ENCODE measurements around the gene INTS2. TPM values are rescaled to one million over a fixed set of nuclear protein-coding genes. Genes with fewer than 3 reads are reported as not detected.
"Not testable (repeated sequence)": the region's sequence is repeated elsewhere in the genome, so short reads cannot be mapped to it uniquely, and the experiment has no call there.

Gene INTS2
- total RNA-seq, 1 experiment from 2014 or later = 17.5 TPM

- H3K4me2 ChIP-seq = no peak overlapping the region
- TF ChIP-seq CTCF (conservative IDR thresholded peaks at IDR 0.05) (no peak), EZH2 (IDR thresholded peaks at IDR 0.05; ENCODE audit: low read depth) (no peak)
- CTCF ChIA-PET = no interaction called here
- H3K79me2 ChIP-seq (ENCODE audit: low read depth) = no peaks in the 10 kb centered on the region
- H3K27ac ChIP-seq = no peak overlapping the region
- H3K4me3 ChIP-seq = no peak overlapping the region
- H3K9me2 ChIP-seq (ENCODE audit: insufficient read depth) = no peaks in the 10 kb centered on the region; the same call in 1 of the 2 replicates
- no peak overlapping the region for H2AFZ ChIP-seq
- BruUV-seq (replicated peaks) = no TSS peak
- H3K27me3 ChIP-seq (ENCODE audit: insufficient read depth, low read depth) = no peaks in the 10 kb centered on the region
- H3F3A ChIP-seq (ENCODE audit: insufficient read depth, low read depth) = peaks cover 16% of the 10 kb centered on the region
- intact Hi-C loops (cut with micrococcal nuclease; ENCODE audit: unreplicated experiment) = loop anchor here (10.0 kb wide), 2 partner anchors 276 to 1086 kb away; no protein-coding TSS in a partner anchor
- no peak for DNase-seq
- H3K36me3 ChIP-seq (ENCODE audit: low read depth) = 0 out of 2 replicates have a peak, but pooled peaks cover 8% of the 10 kb centered on the region
- H3K4me1 ChIP-seq (replicated peaks; ENCODE audit: insufficient read depth) = peaks cover 25% of the 10 kb centered on the region
- POLR2A ChIA-PET (ENCODE audit: unreplicated experiment) = no interaction called here
- H4K20me1 ChIP-seq (ENCODE audit: insufficient read depth) = no peaks in the 10 kb centered on the region
- 0 out of 2 replicates have a peak, but pooled peaks cover 7% of the 10 kb centered on the region for H3K9me3 ChIP-seq (ENCODE audit: insufficient read depth, low read depth)
Observed at GRCh38 chr17:61831099-61831498, 96.7 kb downstream of the INTS2 start.

- Histone ChIP-seq H3F3A (ENCODE audit: insufficient read depth, low read depth) (peaks cover 11% of the 10 kb centered on the region), H3K36me3 (ENCODE audit: low read depth) (0 out of 2 replicates have a peak, but pooled peaks cover 8% of the 10 kb centered on the region), H3K9me3 (ENCODE audit: insufficient read depth, low read depth) (0 out of 2 replicates have a peak, but pooled peaks cover 7% of the 10 kb centered on the region), H3K9me2 (ENCODE audit: insufficient read depth) (no peaks in the 10 kb centered on the region; the same call in 1 of the 2 replicates), H3K4me3 (no peak overlapping the region), H3K27me3 (ENCODE audit: insufficient read depth, low read depth) (no peaks in the 10 kb centered on the region), H3K4me2 (no peak overlapping the region), H3K27ac (no peak overlapping the region), H3K4me1 (replicated peaks; ENCODE audit: insufficient read depth) (peaks cover 8% of the 10 kb centered on the region), H3K79me2 (ENCODE audit: low read depth) (no peaks in the 10 kb centered on the region), H2AFZ (no peak overlapping the region), H4K20me1 (ENCODE audit: insufficient read depth) (no peaks in the 10 kb centered on the region)
- no peak for DNase-seq
- no peak for TF ChIP-seq EZH2 (IDR thresholded peaks at IDR 0.05; ENCODE audit: low read depth)
- TF ChIP-seq CTCF (conservative IDR thresholded peaks at IDR 0.05) = no peak
- no TSS peak for BruUV-seq (replicated peaks)
- intact Hi-C loops (cut with micrococcal nuclease; ENCODE audit: unreplicated experiment) = no loop called here
- CTCF ChIA-PET = no interaction called here
- POLR2A ChIA-PET (ENCODE audit: unreplicated experiment) = no interaction called here
Observed at GRCh38 chr17:61828694-61829093, 99.1 kb downstream of the INTS2 start.

- ChIA-PET POLR2A (ENCODE audit: unreplicated experiment) (no interaction called here), CTCF (no interaction called here)
- H2AFZ ChIP-seq = no peak overlapping the region
- H3K79me2 ChIP-seq (ENCODE audit: low read depth) = no peaks in the 10 kb centered on the region
- no peaks in the 10 kb centered on the region for H4K20me1 ChIP-seq (ENCODE audit: insufficient read depth)
- H3K9me2 ChIP-seq (ENCODE audit: insufficient read depth) = no peaks in the 10 kb centered on the region; the same call in 1 of the 2 replicates
- no peak for DNase-seq
- H3K4me3 ChIP-seq = no peak overlapping the region
- no peak overlapping the region for H3K4me2 ChIP-seq
- H3F3A ChIP-seq (ENCODE audit: insufficient read depth, low read depth) = peaks cover 11% of the 10 kb centered on the region; the same call in 1 of the 2 replicates
- H3K4me1 ChIP-seq (replicated peaks; ENCODE audit: insufficient read depth) = no peaks in the 10 kb centered on the region
- 0 out of 2 replicates have a peak, but pooled peaks cover 3% of the 10 kb centered on the region for H3K36me3 ChIP-seq (ENCODE audit: low read depth)
- intact Hi-C loops (cut with micrococcal nuclease; ENCODE audit: unreplicated experiment) = no loop called here
- H3K27ac ChIP-seq = no peak overlapping the region
- no TSS peak for BruUV-seq (replicated peaks)
- 0 out of 2 replicates have a peak, but pooled peaks cover 4% of the 10 kb centered on the region for H3K9me3 ChIP-seq (ENCODE audit: insufficient read depth, low read depth)
- H3K27me3 ChIP-seq (ENCODE audit: insufficient read depth, low read depth) = no peaks in the 10 kb centered on the region
- TF ChIP-seq EZH2 (IDR thresholded peaks at IDR 0.05; ENCODE audit: low read depth) = no peak
- no peak for TF ChIP-seq CTCF (conservative IDR thresholded peaks at IDR 0.05)
Observed at GRCh38 chr17:61827649-61828395, 100.0 kb downstream of the INTS2 start.

- H3K27ac ChIP-seq; H2AFZ ChIP-seq; H3K9me3 ChIP-seq (ENCODE audit: insufficient read depth, low read depth); intact Hi-C loops (cut with micrococcal nuclease; ENCODE audit: unreplicated experiment); H3K4me1 ChIP-seq (replicated peaks; ENCODE audit: insufficient read depth); H3K9me2 ChIP-seq (ENCODE audit: insufficient read depth); H4K20me1 ChIP-seq (ENCODE audit: insufficient read depth); H3K36me3 ChIP-seq (ENCODE audit: low read depth); CTCF ChIA-PET; H3K4me2 ChIP-seq; DNase-seq; H3K4me3 ChIP-seq; H3K79me2 ChIP-seq (ENCODE audit: low read depth); BruUV-seq (replicated peaks); H3K27me3 ChIP-seq (ENCODE audit: insufficient read depth, low read depth): not testable (repeated sequence)
- POLR2A ChIA-PET (ENCODE audit: unreplicated experiment) = interaction anchor here (0.7 kb wide), 1 partner anchor 11 kb away, joined by 5 read pairs; no protein-coding TSS in a partner anchor
- peaks cover 11% of the 10 kb centered on the region; the same call in 1 of the 2 replicates for H3F3A ChIP-seq (ENCODE audit: insufficient read depth, low read depth)
Observed at GRCh38 chr17:61826866-61827265, 100.9 kb downstream of the INTS2 start.

- CTCF ChIA-PET; H3K4me2 ChIP-seq; H3K9me2 ChIP-seq (ENCODE audit: insufficient read depth); H4K20me1 ChIP-seq (ENCODE audit: insufficient read depth); H3K9me3 ChIP-seq (ENCODE audit: insufficient read depth, low read depth); DNase-seq; H2AFZ ChIP-seq; BruUV-seq (replicated peaks); H3K27ac ChIP-seq; intact Hi-C loops (cut with micrococcal nuclease; ENCODE audit: unreplicated experiment); H3K4me3 ChIP-seq; H3K27me3 ChIP-seq (ENCODE audit: insufficient read depth, low read depth); H3K36me3 ChIP-seq (ENCODE audit: low read depth); H3K79me2 ChIP-seq (ENCODE audit: low read depth); H3K4me1 ChIP-seq (replicated peaks; ENCODE audit: insufficient read depth): not testable (repeated sequence)
- H3F3A ChIP-seq (ENCODE audit: insufficient read depth, low read depth) = peaks cover 11% of the 10 kb centered on the region; the same call in 1 of the 2 replicates
- POLR2A ChIA-PET (ENCODE audit: unreplicated experiment) = interaction anchor here (0.7 kb wide), 1 partner anchor 10 kb away, joined by 5 read pairs; no protein-coding TSS in a partner anchor
Observed at GRCh38 chr17:61826198-61826597, 101.6 kb downstream of the INTS2 start.

All from PC-9 (cell line).